ENCODE data around the gene PAN3.

DNA sequence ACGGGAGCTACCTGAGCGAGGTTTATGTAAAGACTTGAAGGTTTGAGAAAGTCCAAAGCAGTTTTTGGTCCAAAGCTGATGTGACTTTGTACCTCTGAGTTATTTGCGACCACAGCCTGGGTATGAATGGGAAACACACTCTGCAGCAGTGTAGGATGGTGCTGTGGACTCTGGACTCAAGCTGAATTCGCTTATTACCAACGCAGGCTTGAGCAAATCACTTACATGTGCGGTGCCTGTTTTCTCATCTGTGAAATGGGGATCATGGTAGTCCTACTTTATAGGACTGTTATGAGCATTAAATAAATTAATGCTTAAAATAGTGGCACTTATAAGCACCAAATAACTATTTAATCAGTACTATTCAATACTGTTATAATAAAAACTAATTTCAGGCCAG, 176.5 kb downstream of the PAN3 start:
- TF ChIP-seq, protein P1, sequence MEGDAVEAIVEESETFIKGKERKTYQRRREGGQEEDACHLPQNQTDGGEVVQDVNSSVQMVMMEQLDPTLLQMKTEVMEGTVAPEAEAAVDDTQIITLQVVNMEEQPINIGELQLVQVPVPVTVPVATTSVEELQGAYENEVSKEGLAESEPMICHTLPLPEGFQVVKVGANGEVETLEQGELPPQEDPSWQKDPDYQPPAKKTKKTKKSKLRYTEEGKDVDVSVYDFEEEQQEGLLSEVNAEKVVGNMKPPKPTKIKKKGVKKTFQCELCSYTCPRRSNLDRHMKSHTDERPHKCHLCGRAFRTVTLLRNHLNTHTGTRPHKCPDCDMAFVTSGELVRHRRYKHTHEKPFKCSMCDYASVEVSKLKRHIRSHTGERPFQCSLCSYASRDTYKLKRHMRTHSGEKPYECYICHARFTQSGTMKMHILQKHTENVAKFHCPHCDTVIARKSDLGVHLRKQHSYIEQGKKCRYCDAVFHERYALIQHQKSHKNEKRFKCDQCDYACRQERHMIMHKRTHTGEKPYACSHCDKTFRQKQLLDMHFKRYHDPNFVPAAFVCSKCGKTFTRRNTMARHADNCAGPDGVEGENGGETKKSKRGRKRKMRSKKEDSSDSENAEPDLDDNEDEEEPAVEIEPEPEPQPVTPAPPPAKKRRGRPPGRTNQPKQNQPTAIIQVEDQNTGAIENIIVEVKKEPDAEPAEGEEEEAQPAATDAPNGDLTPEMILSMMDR (IDR thresholded peaks at IDR 0.05 in 4 of 5, conservative IDR thresholded peaks at IDR 0.05 in 1 of 5) = no peak
- TF ChIP-seq POLR2A (IDR thresholded peaks at IDR 0.05) = no peak
